Vagina (tissue), 2 donors: ENCODE data around the gene FIS1. TPM values are rescaled to one million over a fixed set of nuclear protein-coding genes. Genes with fewer than 3 reads are reported as not detected.
"Not testable (repeated sequence)": the region's sequence is repeated elsewhere in the genome, so short reads cannot be mapped to it uniquely, and the experiment has no call there.

Source experiments
- DNase-seq, 2 donors: peaks; one replicate each; pipeline ENCODE4 v3.0.0-alpha.2; 2017; ENCODE audit errors: extremely low spot score in 2 of 2
- H3K27ac ChIP-seq: fragments of 200-600 bp; sonication (generic); one replicate; pipeline ENCODE4 v1.5.1; 2019
- H3K27me3 ChIP-seq: fragments of 200-600 bp; sonication (generic); one replicate; pipeline ENCODE4 v1.5.1; 2019
- H3K36me3 ChIP-seq, 2 donors: fragments of 200-600 bp; sonication (generic); one replicate each; pipeline ENCODE4 v1.5.1; 2017 to 2019
- H3K4me1 ChIP-seq: fragments of 200-600 bp; sonication (generic); one replicate; pipeline ENCODE4 v1.5.1; 2019
- H3K4me3 ChIP-seq, 2 donors: fragments of 200-600 bp; sonication (generic); 1 replicate in 1 of 2; 2 replicates in 1 of 2; pipeline ENCODE4 v1.5.1; 2016 to 2019
- H3K9me3 ChIP-seq: fragments of 200-600 bp; sonication (generic); one replicate; pipeline ENCODE4 v1.5.1; 2019
- CTCF ChIP-seq, 3 experiments: fragments of 450-650 bp in 2 of 3; fragments of 200-600 bp in 1 of 3; sonication (generic) in 1 of 3; IDR thresholded peaks; one replicate each; pipeline ENCODE4 v1.5.1; 2017 to 2019; ENCODE audit warnings: antibody characterized with exemption in 3 of 3, mild to moderate bottlenecking in 2 of 3, moderate library complexity in 2 of 3
- POLR2A ChIP-seq, 2 donors: fragments of 450-650 bp; IDR thresholded peaks; one replicate each; pipeline ENCODE4 v1.6.1; 2017; ENCODE audit warnings: antibody characterized with exemption in 2 of 2, mild to moderate bottlenecking in 2 of 2, moderate library complexity in 2 of 2
- POLR2AphosphoS5 ChIP-seq, 2 donors: sonication (generic); formaldehyde crosslinking; IDR thresholded peaks; one replicate each; pipeline ENCODE4 v1.9.0; 2017; ENCODE audit warnings: antibody characterized with exemption in 2 of 2, mild to moderate bottlenecking in 2 of 2, low read depth in 1 of 2; ENCODE audit not compliant: insufficient read depth in 1 of 2
- intact Hi-C: fragments of 100-400 bp; cut with DNase I; formaldehyde crosslinking; loops from one replicate; pipeline ENCODE4 v1.15.1; 2023
- total RNA-seq: library from RNA; depleted of rRNA; stranded (reverse); fragments of >200 nt; gene quantifications from one replicate; pipeline ENCODE4 v1.2.3, GENCODE V29; 2016

Gene FIS1
- total RNA-seq, 1 donor from 2014 or later = 204 TPM

GRCh38 chr7:101288439-101288838, 43.6 kb upstream of the FIS1 start:
- no peaks in the 10 kb centered on the region for H3K27me3 ChIP-seq
- no peaks in the 10 kb centered on the region for H3K36me3 ChIP-seq
- H3K9me3 ChIP-seq = no peaks in the 10 kb centered on the region
- H3K4me1 ChIP-seq = no peaks in the 10 kb centered on the region
- no peak for DNase-seq
- intact Hi-C loops = loop anchor here (10.0 kb wide), 1 partner anchor 94 kb away; no protein-coding TSS in a partner anchor
- H3K27ac ChIP-seq = no peak overlapping the region
- H3K4me3 ChIP-seq = no peak overlapping the region
- TF ChIP-seq CTCF (IDR thresholded peaks at IDR 0.05) = no peak
- TF ChIP-seq POLR2AphosphoS5 (IDR thresholded peaks at IDR 0.05; ENCODE audit: insufficient read depth in 1 of 2, low read depth in 1 of 2) = no peak
- no peak for TF ChIP-seq POLR2A (IDR thresholded peaks at IDR 0.05)

GRCh38 chr7:101287032-101287431, 42.2 kb upstream of the FIS1 start:
- TF ChIP-seq POLR2AphosphoS5 (IDR thresholded peaks at IDR 0.05; ENCODE audit: insufficient read depth in 1 of 2, low read depth in 1 of 2) = no peak
- TF ChIP-seq CTCF (IDR thresholded peaks at IDR 0.05) = no peak
- TF ChIP-seq POLR2A (IDR thresholded peaks at IDR 0.05) = no peak
- Histone ChIP-seq H3K36me3 (no peaks in the 10 kb centered on the region), H3K4me3 (no peak overlapping the region), H3K4me1 (no peaks in the 10 kb centered on the region), H3K27ac (no peak overlapping the region), H3K27me3 (no peaks in the 10 kb centered on the region), H3K9me3 (no peaks in the 10 kb centered on the region)
- DNase-seq = no peak
- intact Hi-C loops = loop anchor here (10.0 kb wide), 1 partner anchor 92 kb away; no protein-coding TSS in a partner anchor

- intact Hi-C loops = loop anchor here (10.0 kb wide), 1 partner anchor 91 kb away; no protein-coding TSS in a partner anchor
- not testable (repeated sequence) for DNase-seq
These were observed 41.0 kb upstream of the FIS1 start for GRCh38 chr7:101285880-101286279.

GRCh38 chr7:101285171-101285570, 40.3 kb upstream of the FIS1 start:
- no peaks in the 10 kb centered on the region for H3K9me3 ChIP-seq
- no peak for TF ChIP-seq POLR2AphosphoS5 (IDR thresholded peaks at IDR 0.05; ENCODE audit: insufficient read depth in 1 of 2, low read depth in 1 of 2)
- no peak for TF ChIP-seq POLR2A (IDR thresholded peaks at IDR 0.05)
- TF ChIP-seq CTCF (IDR thresholded peaks at IDR 0.05) = no peak
- no peak overlapping the region for H3K4me3 ChIP-seq
- intact Hi-C loops = loop anchor here (10.0 kb wide), 1 partner anchor 90 kb away; no protein-coding TSS in a partner anchor
- DNase-seq = no peak
- H3K4me1 ChIP-seq = no peaks in the 10 kb centered on the region
- H3K27me3 ChIP-seq = no peaks in the 10 kb centered on the region
- no peaks in the 10 kb centered on the region for H3K36me3 ChIP-seq
- H3K27ac ChIP-seq = no peak overlapping the region

More at GRCh38 chr7:101285880-101286279, 41.0 kb upstream of the FIS1 start:
- H3K4me3 ChIP-seq, H3K9me3 ChIP-seq, H3K27me3 ChIP-seq, H3K4me1 ChIP-seq, H3K36me3 ChIP-seq, H3K27ac ChIP-seq: not testable (repeated sequence)

GRCh38 chr7:101280912-101281311, 36.0 kb upstream of the FIS1 start:
- H3K9me3 ChIP-seq, H3K27me3 ChIP-seq, H3K36me3 ChIP-seq, DNase-seq, H3K4me3 ChIP-seq, H3K4me1 ChIP-seq, H3K27ac ChIP-seq: not testable (repeated sequence)
- intact Hi-C loops = loop anchor here (10.0 kb wide), 1 partner anchor 86 kb away; no protein-coding TSS in a partner anchor

- intact Hi-C loops = no loop called here
- H3K9me3 ChIP-seq = no peaks in the 10 kb centered on the region
- DNase-seq = no peak
- H3K27ac ChIP-seq = no peak overlapping the region
- no peaks in the 10 kb centered on the region for H3K27me3 ChIP-seq
- no peaks in the 10 kb centered on the region for H3K4me1 ChIP-seq
- no peak overlapping the region for H3K4me3 ChIP-seq
- TF ChIP-seq POLR2A (IDR thresholded peaks at IDR 0.05) (no peak), CTCF (IDR thresholded peaks at IDR 0.05) (no peak), POLR2AphosphoS5 (IDR thresholded peaks at IDR 0.05; ENCODE audit: insufficient read depth in 1 of 2, low read depth in 1 of 2) (no peak)
- no peaks in the 10 kb centered on the region for H3K36me3 ChIP-seq
These were observed 33.8 kb upstream of the FIS1 start for GRCh38 chr7:101278461-101279292.
